GM04504 (cell line): ENCODE measurements around the gene PECR.

ENCODE experiments used
- DNase-seq: peaks from one replicate; pipeline ENCODE4 v3.0.0-alpha.2; 2012; ENCODE audit warnings: low read depth

Gene PECR

GRCh38 chr2:216081487-216082116, at the start of gene PECR, which contains the start of gene TMEM169:
Gene PECR (minus strand): TSS chr2:216081809. CDS start chr2:216081741, 68 bp downstream.
Gene TMEM169 (plus strand): TSS chr2:216081919. CDS start chr2:216095964, 14,045 bp downstream.
- no peak for DNase-seq

GRCh38 chr2:216130346-216130971, 48.9 kb upstream of the PECR start:
- no peak for DNase-seq

- no peak for DNase-seq
Observed at GRCh38 chr2:216126943-216127342, 45.3 kb upstream of the PECR start.

GRCh38 chr2:216121255-216121654, 39.6 kb upstream of the PECR start:
- no peak for DNase-seq

- no peak for DNase-seq
Observed at GRCh38 chr2:216119986-216120385, 38.4 kb upstream of the PECR start.

- no peak for DNase-seq
Observed at GRCh38 chr2:216119146-216119545, 37.5 kb upstream of the PECR start.

GRCh38 chr2:216118474-216118873, 36.9 kb upstream of the PECR start:
- no peak for DNase-seq

GRCh38 chr2:216117561-216118340, 36.1 kb upstream of the PECR start:
- no peak for DNase-seq

- no peak for DNase-seq
Observed at GRCh38 chr2:216116418-216116817, 34.8 kb upstream of the PECR start.

GRCh38 chr2:216114714-216115531, 33.3 kb upstream of the PECR start:
- peak; percentile 98 for DNase-seq

GRCh38 chr2:216114382-216114713, 32.7 kb upstream of the PECR start:
- DNase-seq: no peak

GRCh38 chr2:216113572-216113971, 32.0 kb upstream of the PECR start:
- no peak for DNase-seq

- no peak for DNase-seq
Observed at GRCh38 chr2:216112926-216113325, 31.3 kb upstream of the PECR start.

GRCh38 chr2:216111122-216111521, 29.5 kb upstream of the PECR start:
- DNase-seq: no peak

- DNase-seq: no peak
Observed at GRCh38 chr2:216110620-216111019, 29.0 kb upstream of the PECR start.

- DNase-seq: peak; percentile 20
Observed at GRCh38 chr2:216109962-216110614, 28.5 kb upstream of the PECR start.

GRCh38 chr2:216108967-216109921, 27.6 kb upstream of the PECR start, which contains the start of gene XRCC5:
Gene XRCC5 (plus strand): TSS chr2:216109348. CDS start chr2:216109437, 89 bp downstream.
- DNase-seq: peak; percentile 92

GRCh38 chr2:216108310-216108966, 26.8 kb upstream of the PECR start:
- DNase-seq: no peak

GRCh38 chr2:216107760-216108159, 26.2 kb upstream of the PECR start:
- no peak for DNase-seq

- no peak for DNase-seq
Observed at GRCh38 chr2:216107320-216107719, 25.7 kb upstream of the PECR start.
